ENCODE data around the gene CCNT2.

GRCh38 chr2:134973241-134974138 is 54.9 kb downstream of the CCNT2 start:
- no peak for TF ChIP-seq CTCF (conservative IDR thresholded peaks at IDR 0.05; ENCODE audit: low read length)
- no peak for TF ChIP-seq EZH2phosphoT487 (IDR thresholded peaks at IDR 0.05; ENCODE audit: borderline replicate concordance, low read depth, low read length)

Measured in OCI-LY7 (cell line).